K562 (cell line): ENCODE data around the gene MACF1. TPM values are rescaled to one million over a fixed set of nuclear protein-coding genes. Genes with fewer than 3 reads are reported as not detected.
A peak's percentile ranks its signal among the peaks of the same experiment; 100 is the strongest.
"Not testable (repeated sequence)": the region's sequence is repeated elsewhere in the genome, so short reads cannot be mapped to it uniquely, and the experiment has no call there.

Experiments
- ATAC-seq: fragments of 200-7000 bp; cut with Tn5 transposase; 3 replicates; pipeline ENCODE4 v1.9.1; 2020; ENCODE audit warnings: moderate library complexity
- BruUV-seq: library from RNA; stranded (reverse); fragments of 400-500 nt; replicated peaks from 2 replicates; lab custom pipeline; 2021; lab: Mats Ljungman, UMichigan
- CTCF ChIA-PET: fragments of 300-600 bp; formaldehyde crosslinking; extraction: SDS; loops from one replicate; lab custom pipeline; 2021; ENCODE audit warnings: low intra/inter-chr PET ratio; lab: Yijun Ruan, JAX
- POLR2A ChIA-PET: fragments of 300-600, 350-650 bp; sonication (Branson Sonifier 250); formaldehyde crosslinking; extraction: SDS; loops from one replicate; lab custom pipeline; 2021; ENCODE audit warnings: antibody characterized with exemption, inconsistent platforms; lab: Yijun Ruan, JAX
- DNase-seq, 4 experiments: peaks; one replicate each; pipeline versions ENCODE4 v3.0.0 to v3.0.0-alpha.2; 2011 to 2018; ENCODE audit warnings: low spot score in 3 of 4, mixed read lengths in 3 of 4; ENCODE audit errors: extremely low read depth in 1 of 4
- FAIRE-seq: peaks from 2 replicates; lab custom pipeline; 2011; peaks lifted over from hg19 to GRCh38; lab: Jason Lieb, UNC
- H2AFZ ChIP-seq: 2 replicates; pipeline ENCODE4 v1.6.0; 2011; ENCODE audit warnings: low read depth, low read length, control low read depth, inconsistent platforms
- H3K27ac ChIP-seq: fragments of 200-600 bp; 3 replicates; pipeline ENCODE4 v1.8.0; 2011; ENCODE audit warnings: low read depth, mild to moderate bottlenecking, control low read depth, inconsistent platforms, low read length, moderate library complexity, mixed read lengths; ENCODE audit errors: extremely low read depth
- H3K27me3 ChIP-seq, 2 experiments: fragments of 300-600 bp in 1 of 2; 2 replicates in 1 of 2; 3 replicates in 1 of 2; pipeline versions ENCODE4 v1.6.0 to v1.8.0; 2011; ENCODE audit warnings: inconsistent platforms in 2 of 2, low read length in 2 of 2, mild to moderate bottlenecking in 1 of 2, mixed read lengths in 1 of 2, moderate library complexity in 1 of 2; ENCODE audit not compliant: control insufficient read depth in 2 of 2, insufficient read depth in 2 of 2
- H3K36me3 ChIP-seq: fragments of 300-600 bp; 3 replicates; pipeline ENCODE4 v1.8.0; 2011; ENCODE audit warnings: mild to moderate bottlenecking, low read length, inconsistent platforms; ENCODE audit not compliant: control insufficient read depth, insufficient read depth
- H3K4me1 ChIP-seq, 2 experiments: fragments of 200-600 bp in 1 of 2; replicated peaks in 1 of 2; 2 replicates in 1 of 2; 3 replicates in 1 of 2; pipeline versions ENCODE4 v1.5.1 to v1.8.0; 2011; ENCODE audit warnings: inconsistent platforms in 2 of 2, low read length in 2 of 2, mild to moderate bottlenecking in 1 of 2, mixed read lengths in 1 of 2, moderate library complexity in 1 of 2; ENCODE audit not compliant: control insufficient read depth in 2 of 2, insufficient read depth in 2 of 2
- H3K4me2 ChIP-seq: 2 replicates; pipeline ENCODE4 v1.6.1; 2011; ENCODE audit warnings: low read length, control low read depth, inconsistent platforms, mixed read lengths; ENCODE audit not compliant: insufficient read depth
- H3K4me3 ChIP-seq: fragments of 200-600 bp; sonication (generic), shearing (Covaris generic); 2 replicates; pipeline ENCODE4 v1.5.1; 2016; ENCODE audit warnings: control low read depth, inconsistent platforms
- H3K79me2 ChIP-seq: fragments of 200-600 bp; 3 replicates; pipeline ENCODE4 v1.8.0; 2011; ENCODE audit warnings: low read length, inconsistent platforms; ENCODE audit not compliant: control insufficient read depth, insufficient read depth
- H3K9ac ChIP-seq, 2 experiments: 2 replicates each; pipeline versions ENCODE4 v1.6.0 to v1.6.1; 2011; ENCODE audit warnings: low read depth in 2 of 2, low read length in 2 of 2, control low read depth in 1 of 2, inconsistent platforms in 1 of 2, mild to moderate bottlenecking in 1 of 2, mixed read lengths in 1 of 2; ENCODE audit not compliant: insufficient read depth in 1 of 2
- H3K9me1 ChIP-seq: one replicate; pipeline ENCODE4 v1.6.0; 2011; ENCODE audit warnings: inconsistent platforms, mild to moderate bottlenecking, low read length, moderate library complexity; ENCODE audit not compliant: control insufficient read depth, insufficient read depth
- H3K9me3 ChIP-seq: replicated peaks from 2 replicates; pipeline ENCODE4 v1.5.1; 2011; ENCODE audit warnings: low read depth, low read length, inconsistent platforms; ENCODE audit not compliant: control insufficient read depth, insufficient read depth
- H4K20me1 ChIP-seq: replicated peaks from 2 replicates; pipeline ENCODE4 v1.6.1; 2011; ENCODE audit warnings: low read length, inconsistent platforms, mixed read lengths; ENCODE audit not compliant: control insufficient read depth, insufficient read depth
- NONO ChIP-seq, 2 experiments: fragments of 200-400 bp in 1 of 2; fragments of 450-650 bp in 1 of 2; formaldehyde crosslinking in 1 of 2; IDR thresholded peaks; 2 replicates each; pipeline ENCODE4 v1.6.1; 2017; ENCODE audit warnings: low read depth in 2 of 2, mild to moderate bottlenecking in 2 of 2, moderate library complexity in 2 of 2, low read length in 1 of 2
- ZNF583 ChIP-seq: fragments of 250-450 bp; sonication (Bioruptor Pico); IDR thresholded peaks from 2 replicates; pipeline ENCODE4 v1.4.0; 2020
- WGBS: fragments of 100-300 bp; shearing (Covaris generic); methylation state at CpG from one replicate; pipeline ENCODE4 v1.1.6; 2016; ENCODE audit warnings: low coverage, mixed read lengths; ENCODE audit not compliant: insufficient coverage; ENCODE audit errors: missing lambda C conversion rate; 5-methylcytosine and 5-hydroxymethylcytosine counted together
- in situ Hi-C: fragments of 300-500 bp; cut with MboI; formaldehyde crosslinking; loops from 4 replicates; pipeline ENCODE4 v1.15.0; 2018; ENCODE audit warnings: inconsistent platforms, mixed read lengths
- intact Hi-C: fragments of 100-400 bp; cut with micrococcal nuclease; formaldehyde crosslinking; loops from 2 replicates; pipeline ENCODE4 v1.14.2; 2022
- polyA plus RNA-seq, 8 experiments: library from polyadenylated mRNA; depleted of rRNA in 4 of 8; stranded (reverse) in 5 of 8; unstranded in 3 of 8; fragments of >200 nt; fragmentation: Nextera tagmentation in 2 of 8; fragmentation: Illumina TruSeq in 1 of 8; extraction: Ambion mirVana in 2 of 8; extraction: Trizol in 1 of 8; gene quantifications; 2 replicates each; pipeline versions ENCODE4 v1.2.1 to v1.2.3, GENCODE V29; 2011 to 2014; ENCODE audit warnings: inconsistent platforms in 1 of 8, missing spikeins in 1 of 8
- total RNA-seq, 7 experiments: library from RNA; depleted of rRNA in 6 of 7; stranded (reverse); fragments of >200 nt in 6 of 7; fragmentation: Illumina TruSeq in 2 of 7; extraction: Trizol in 2 of 7; gene quantifications; 2 replicates each; pipeline versions ENCODE4 v1.2.1 to v1.2.3, GENCODE V29; 2011 to 2021; ENCODE audit warnings: low replicate concordance in 1 of 7

The MACF1 gene
- total and polyA plus RNA-seq, 9 of the 15 experiments (the other 6 are each of a cell fraction or from before 2014, with no cell fraction given) = 13.2 to 232 (median 112) TPM

DNA sequence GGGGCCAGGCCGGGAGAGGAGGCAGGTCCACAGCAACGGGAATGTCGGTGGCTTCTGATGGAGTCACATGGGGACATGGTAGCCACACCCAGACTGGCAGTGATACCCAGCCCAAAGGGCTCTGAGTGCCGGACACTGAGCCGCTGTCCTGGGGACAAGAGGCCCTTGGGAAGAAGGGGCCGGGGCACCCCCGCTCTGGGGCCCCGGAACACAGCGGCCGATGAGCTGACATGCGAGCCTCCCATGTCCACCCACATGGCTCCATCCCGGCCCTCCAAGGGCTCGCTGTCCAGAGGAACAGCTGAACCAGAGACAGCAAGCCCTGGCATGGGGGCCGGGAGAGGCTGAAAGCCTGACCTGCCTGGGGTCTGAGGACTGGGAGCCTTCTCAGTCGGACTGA, 294.3 kb downstream of the MACF1 start:
- intact Hi-C loops, H3K4me3 ChIP-seq, H2AFZ ChIP-seq, H4K20me1 ChIP-seq, H3K4me2 ChIP-seq, H3K9me3 ChIP-seq, DNase-seq, FAIRE-seq, H3K79me2 ChIP-seq, CTCF ChIA-PET, in situ Hi-C loops, ATAC-seq, H3K4me1 ChIP-seq, H3K27ac ChIP-seq, H3K9me1 ChIP-seq, H3K36me3 ChIP-seq, H3K9ac ChIP-seq, BruUV-seq: not testable (repeated sequence)
- 50% methylated on average over 4 of the region's 15 CpGs for WGBS
- H3K27me3 ChIP-seq = peaks cover 0 to 18% of the 10 kb centered on the region in 2 experiments; a peak in 3 of 5 replicates
- POLR2A ChIA-PET = interaction anchor here (0.9 kb wide), 1 partner anchor 31 kb away, joined by 3 read pairs; no protein-coding TSS in a partner anchor

DNA sequence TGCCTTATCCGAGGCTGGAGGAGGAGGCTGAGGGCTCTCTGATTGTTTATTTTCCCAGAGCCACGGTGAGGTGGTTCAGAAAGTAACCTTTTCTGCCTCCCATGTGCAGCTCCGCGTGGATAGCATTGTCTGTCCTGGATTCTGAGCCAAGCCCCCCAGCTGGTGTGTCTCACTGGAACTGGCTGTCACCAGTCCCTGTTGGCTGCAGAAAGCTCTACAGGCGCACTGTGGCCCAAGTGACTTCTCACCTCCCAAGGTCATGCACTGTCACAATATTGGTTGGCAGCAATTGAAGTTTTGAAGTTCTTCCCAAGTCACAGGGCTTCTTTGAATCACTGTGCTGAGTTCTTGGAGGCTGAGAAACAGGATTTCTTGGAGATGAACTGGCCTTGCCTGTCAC, 295.2 kb downstream of the MACF1 start:
- POLR2A ChIA-PET = interaction anchor here (0.9 kb wide), 1 partner anchor 32 kb away, joined by 3 read pairs; no protein-coding TSS in a partner anchor

More for the DNA sequence above, 295.2 kb downstream of the MACF1 start:
- ATAC-seq (no peak), FAIRE-seq (no peak), DNase-seq (no peak)
- H3K27ac ChIP-seq = no peak overlapping the region
- H3K79me2 ChIP-seq = no peaks in the 10 kb centered on the region
- in situ Hi-C loops = loop anchor here (10.0 kb wide), 1 partner anchor 275 kb away; the partner anchor contains the start of gene OXCT2
- peaks cover 0 to 8% of the 10 kb centered on the region in 2 experiments; a peak in 1 of 5 replicates for H3K4me1 ChIP-seq
- CTCF ChIA-PET = no interaction called here
- 12% methylated on average over 5 of the region's 5 CpGs for WGBS
- H3K36me3 ChIP-seq = no peaks in the 10 kb centered on the region
- H3K9me1 ChIP-seq = no peaks in the 10 kb centered on the region
- peak overlapping the region in 1 of 2 experiments; percentile 55; a peak in 1 of 4 replicates for H3K9ac ChIP-seq
- TF ChIP-seq NONO (IDR thresholded peaks at IDR 0.05; ENCODE audit: low read depth in 2 of 2, low read length in 1 of 2) (no peak), ZNF583 (CRISPR knock-in tag) (no peak)
- intact Hi-C loops = no loop called here
- peaks cover 0 to 17% of the 10 kb centered on the region in 2 experiments; a peak in 2 of 5 replicates for H3K27me3 ChIP-seq
- no peaks in the 10 kb centered on the region for H4K20me1 ChIP-seq
- H3K4me2 ChIP-seq = no peak overlapping the region
- BruUV-seq = no TSS peak
- H3K9me3 ChIP-seq = no peaks in the 10 kb centered on the region
- H2AFZ ChIP-seq = no peak overlapping the region
- H3K4me3 ChIP-seq = no peak overlapping the region
